Cerebellar nuclear complex (tissue), 1 donor: ENCODE results near the gene HIGD1C.

Experiments used
- DNase-seq, 2 experiments: peaks; one replicate each; lab custom pipeline; 2025; lab: John Stamatoyannopoulos, UW

Gene HIGD1C

GRCh38 chr12:51018956-51019355, 66.6 kb downstream of the HIGD1C start:
- DNase-seq: no peak

- no peak for DNase-seq
Observed at GRCh38 chr12:51019927-51020326, 67.6 kb downstream of the HIGD1C start.
